Epithelial cell of proximal tubule (primary cell): Measurements from ENCODE around the gene GHITM. TPM values are rescaled to one million over a fixed set of nuclear protein-coding genes. Genes with fewer than 3 reads are reported as not detected.

Source experiments
- DNase-seq: peaks from one replicate; pipeline ENCODE4 v3.0.0-alpha.2; 2011; ENCODE audit warnings: low read depth
- H3K4me3 ChIP-seq: 2 replicates; pipeline ENCODE4 v1.5.1; 2011; ENCODE audit warnings: low read depth, mild to moderate bottlenecking, low read length
- CTCF ChIP-seq: conservative IDR thresholded peaks from 2 replicates; pipeline ENCODE4 v1.5.1; 2012; ENCODE audit warnings: low read depth, mild to moderate bottlenecking, low read length
- total RNA-seq: library from RNA; depleted of rRNA; stranded (reverse); fragments of >200 nt; gene quantifications from 2 replicates; pipeline ENCODE4 v1.2.3, GENCODE V29; 2015

GHITM gene
- total RNA-seq, 1 donor from 2014 or later: 174 TPM

- no peak for TF ChIP-seq CTCF
- H3K4me3 ChIP-seq: peak overlapping the region; percentile 69
- DNase-seq: no peak
These were observed 33.4 kb downstream of the GHITM start for GRCh38 chr10:84172467-84173356.

GRCh38 chr10:84173501-84173929 lies 34.2 kb downstream of the GHITM start, which contains the start of gene GPR15LG:
GPR15LG (plus strand) TSS chr10:84173801; CDS start chr10:84173852, 51 bp downstream.
- DNase-seq: no peak
- no peak for TF ChIP-seq CTCF
- H3K4me3 ChIP-seq: no peak within 1 kb of the TSS

- no peak for TF ChIP-seq CTCF
These were observed 36.1 kb downstream of the GHITM start for GRCh38 chr10:84175436-84175835.

GRCh38 chr10:84176351-84176750 lies 37.0 kb downstream of the GHITM start:
- H3K4me3 ChIP-seq: no peak overlapping the region
- no peak for TF ChIP-seq CTCF
- DNase-seq: no peak

More at GRCh38 chr10:84175436-84175835, 36.1 kb downstream of the GHITM start:
- no peak for DNase-seq
- no peak overlapping the region for H3K4me3 ChIP-seq

GRCh38 chr10:84176836-84177474 lies 37.6 kb downstream of the GHITM start:
- TF ChIP-seq CTCF: no peak
- no peak for DNase-seq

GRCh38 chr10:84177541-84178141 lies 38.3 kb downstream of the GHITM start:
- no peak overlapping the region for H3K4me3 ChIP-seq
- no peak for DNase-seq
- TF ChIP-seq CTCF: no peak

More at GRCh38 chr10:84176836-84177474, 37.6 kb downstream of the GHITM start:
- H3K4me3 ChIP-seq: no peak overlapping the region
